Occipital lobe (tissue), 2 donors: Measurements from ENCODE around the gene DNHD1. TPM values are rescaled to one million over a fixed set of nuclear protein-coding genes. Genes with fewer than 3 reads are reported as not detected.

Experiments
- DNase-seq: peaks from one replicate; lab custom pipeline; 2025; lab: John Stamatoyannopoulos, UW
- total RNA-seq: library from RNA; depleted of rRNA; stranded (reverse); fragments of >200 nt; gene quantifications from one replicate; pipeline ENCODE4 v1.2.3, GENCODE V29; 2014

DNHD1 gene
- total RNA-seq, 1 donor from 2014 or later, result 3.4 TPM

- DNase-seq, result no peak
Measured at GRCh38 chr11:6559369-6559768, 62.3 kb downstream of the DNHD1 start.

GRCh38 chr11:6561288-6561687 lies 64.2 kb downstream of the DNHD1 start:
- DNase-seq, result no peak

- DNase-seq, result no peak
Measured at GRCh38 chr11:6563121-6563619, 66.1 kb downstream of the DNHD1 start.

- no peak for DNase-seq
Measured at GRCh38 chr11:6563667-6564066, 66.6 kb downstream of the DNHD1 start.

DNA sequence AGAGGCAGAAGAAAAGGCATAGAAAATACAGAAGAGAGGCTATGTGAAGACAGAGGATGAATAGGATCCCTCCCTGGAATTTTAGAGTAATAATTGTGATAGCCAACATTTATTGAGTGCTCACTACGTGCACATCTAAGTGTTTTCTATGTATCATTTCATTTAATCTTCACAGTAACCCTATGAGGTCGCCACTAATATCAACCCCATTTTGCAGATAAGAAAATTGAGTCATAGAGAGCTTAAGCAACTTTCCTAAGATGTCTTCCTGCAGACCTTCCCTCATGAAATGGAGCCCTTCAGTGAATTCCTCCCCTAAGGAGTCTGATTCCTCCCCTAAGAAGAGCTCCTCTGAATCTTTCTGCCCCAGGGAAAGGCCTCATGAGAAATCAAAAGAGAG lies 68.2 kb downstream of the DNHD1 start:
- DNase-seq, result no peak

- no peak for DNase-seq
Measured at GRCh38 chr11:6565988-6566703, 69.1 kb downstream of the DNHD1 start.

DNA sequence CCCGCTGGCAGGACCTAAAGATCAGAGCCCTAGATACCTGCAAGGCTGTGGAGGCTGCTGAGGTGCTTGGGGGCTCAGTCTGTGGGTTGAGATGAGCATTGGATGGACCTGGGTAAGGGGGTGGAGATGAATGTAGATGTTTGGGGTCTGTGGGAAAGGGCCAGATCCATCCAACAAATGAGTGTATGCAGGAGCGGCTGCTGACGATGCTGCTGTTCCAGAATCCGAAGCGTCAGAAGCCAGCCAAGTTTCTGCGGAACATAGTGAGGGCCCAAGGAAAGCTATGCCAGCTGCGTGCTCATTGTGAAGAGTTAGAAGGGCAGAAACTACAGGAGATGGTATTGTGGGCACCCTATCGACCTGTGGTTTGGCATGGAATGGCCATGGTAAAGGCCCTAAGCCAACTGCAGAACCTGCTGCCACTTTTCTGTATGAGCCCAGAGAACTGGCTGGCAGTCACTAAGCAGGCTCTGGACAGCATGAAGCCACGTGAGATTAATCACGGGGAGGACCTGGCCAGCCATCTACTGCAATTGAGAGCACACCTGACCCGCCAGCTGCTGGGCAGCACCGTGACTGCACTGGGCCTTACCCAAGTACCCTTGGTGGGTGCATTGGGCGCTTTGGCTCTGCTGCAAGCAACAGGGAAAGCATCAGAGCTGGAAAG lies 69.8 kb downstream of the DNHD1 start:
- DNase-seq, result no peak

- DNase-seq, result no peak
Measured at GRCh38 chr11:6567371-6567745, 70.3 kb downstream of the DNHD1 start.

DNA sequence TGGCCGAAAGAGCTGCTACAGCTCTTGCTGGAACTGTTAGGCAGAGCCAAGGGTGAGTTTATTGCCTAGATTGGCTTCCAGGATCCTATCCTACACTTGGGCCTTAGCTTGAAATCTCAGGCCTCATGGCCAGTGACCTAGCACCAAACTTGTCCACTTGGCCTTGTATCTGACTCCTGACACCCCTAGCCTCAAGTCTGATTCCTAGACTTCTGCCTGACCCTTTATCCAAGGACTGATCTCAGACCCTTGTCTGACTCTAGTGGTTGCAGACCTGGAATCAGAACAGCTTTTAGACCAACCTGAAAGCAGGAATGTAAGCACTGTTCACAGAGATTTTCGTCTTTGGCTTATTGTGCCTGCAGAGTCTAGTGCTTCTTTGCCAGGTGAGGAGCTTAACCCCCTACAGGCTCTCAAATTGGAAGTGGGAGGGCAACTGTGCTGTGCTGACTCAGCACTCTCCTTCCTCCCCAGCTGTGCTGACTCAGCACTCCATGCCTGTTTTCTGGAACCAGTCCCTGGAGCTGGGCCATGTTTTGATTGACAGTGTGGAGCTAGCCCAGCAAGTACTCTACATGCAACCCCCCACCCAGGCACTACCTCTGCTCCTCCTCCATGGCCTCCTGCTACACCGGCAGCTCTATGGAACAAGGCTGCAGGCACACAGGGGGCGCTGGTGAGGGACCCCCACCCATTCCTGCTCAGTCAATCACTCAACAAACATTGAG lies 71.3 kb downstream of the DNHD1 start:
- no peak for DNase-seq

DNA sequence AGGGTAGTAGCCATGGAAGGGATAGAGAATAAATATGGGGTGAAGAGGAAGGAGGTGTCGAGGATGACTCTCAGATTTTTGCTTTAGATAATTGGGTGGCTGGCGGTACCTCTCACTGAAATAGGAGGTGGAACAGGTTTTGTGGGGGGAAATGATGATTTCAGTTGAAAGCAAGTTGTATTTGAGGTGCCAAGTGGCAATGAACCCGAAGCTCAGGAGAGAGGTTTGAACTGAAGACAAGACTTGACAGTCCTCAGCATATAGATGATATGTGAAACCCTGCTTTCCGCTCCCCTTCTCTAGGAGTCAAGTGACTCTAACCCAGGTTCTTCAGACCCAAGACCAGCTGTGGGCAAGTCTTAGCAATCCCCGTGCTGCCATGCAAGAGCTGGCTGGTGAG lies 72.6 kb downstream of the DNHD1 start:
- no peak for DNase-seq

- DNase-seq, result no peak
Measured at GRCh38 chr11:6570691-6571427, 73.8 kb downstream of the DNHD1 start.

DNA sequence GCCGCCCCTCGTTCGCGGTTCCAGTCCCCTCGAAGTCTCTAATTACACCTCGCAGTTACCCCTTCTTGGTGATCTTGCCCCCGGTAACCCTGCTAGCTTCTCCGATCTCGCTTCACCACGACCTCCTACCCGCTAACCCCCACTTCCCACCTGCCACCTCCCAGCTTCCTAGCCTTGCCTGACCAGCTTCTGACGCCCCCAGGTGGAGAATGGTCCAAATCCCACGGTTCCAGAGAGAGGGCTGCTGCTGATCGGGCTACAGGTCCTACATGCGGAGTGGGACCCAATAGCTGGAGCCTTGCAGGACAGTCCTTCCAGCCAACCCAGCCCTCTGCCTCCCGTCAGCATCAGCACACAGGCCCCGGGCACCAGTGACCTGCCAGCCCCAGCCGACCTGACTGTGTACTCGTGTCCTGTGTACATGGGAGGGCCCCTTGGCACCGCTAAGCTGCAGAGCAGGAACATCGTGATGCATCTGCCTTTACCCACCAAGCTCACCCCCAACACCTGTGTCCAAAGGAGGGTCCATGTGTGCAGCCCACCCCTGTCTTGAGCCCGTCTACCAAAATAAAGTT lies 74.4 kb downstream of the DNHD1 start:
- DNase-seq, result no peak

GRCh38 chr11:6572215-6572614 lies 75.1 kb downstream of the DNHD1 start:
- no peak for DNase-seq

DNA sequence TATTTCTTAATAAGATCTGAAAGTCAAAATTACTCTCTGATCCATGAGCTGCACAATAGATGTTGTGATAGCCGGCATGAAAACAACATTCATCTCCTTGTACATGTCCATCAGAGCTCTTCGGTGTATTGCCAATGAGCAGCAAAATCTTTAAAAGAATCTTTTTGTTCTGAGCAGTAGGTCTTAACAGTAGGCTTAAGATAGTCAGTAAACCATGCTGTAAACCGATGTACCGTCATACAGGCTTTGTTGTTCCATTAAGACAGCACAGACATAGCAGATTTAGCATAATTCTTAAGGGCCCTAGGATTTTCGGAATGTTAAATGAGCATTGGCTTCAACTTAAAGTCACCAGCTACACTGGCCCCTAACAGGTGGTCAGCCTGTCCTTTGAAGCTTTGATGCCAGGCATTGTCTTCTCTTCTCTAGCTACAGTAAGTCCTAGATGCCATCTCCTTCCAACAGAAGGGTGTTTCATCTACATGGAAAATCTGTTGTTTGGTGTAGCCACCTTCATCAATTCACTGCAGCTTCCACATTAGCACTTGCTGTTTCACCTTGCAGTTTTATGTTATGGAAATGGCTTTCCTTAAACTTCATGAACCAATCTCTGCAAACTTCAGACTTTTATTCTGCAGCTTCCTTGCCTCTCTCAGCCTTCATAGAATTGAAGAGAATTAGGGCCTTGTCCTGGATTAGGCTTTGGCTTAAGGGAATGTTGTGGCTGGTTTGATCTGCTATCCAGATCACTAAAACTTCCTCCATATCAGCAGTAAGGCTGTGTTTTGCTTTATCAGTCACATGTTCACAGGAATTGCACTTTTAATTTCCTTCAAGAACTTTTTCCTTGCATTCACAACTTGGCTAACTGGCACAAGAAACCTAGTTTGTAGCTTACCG lies 78.0 kb downstream of the DNHD1 start:
- DNase-seq, result no peak

DNA sequence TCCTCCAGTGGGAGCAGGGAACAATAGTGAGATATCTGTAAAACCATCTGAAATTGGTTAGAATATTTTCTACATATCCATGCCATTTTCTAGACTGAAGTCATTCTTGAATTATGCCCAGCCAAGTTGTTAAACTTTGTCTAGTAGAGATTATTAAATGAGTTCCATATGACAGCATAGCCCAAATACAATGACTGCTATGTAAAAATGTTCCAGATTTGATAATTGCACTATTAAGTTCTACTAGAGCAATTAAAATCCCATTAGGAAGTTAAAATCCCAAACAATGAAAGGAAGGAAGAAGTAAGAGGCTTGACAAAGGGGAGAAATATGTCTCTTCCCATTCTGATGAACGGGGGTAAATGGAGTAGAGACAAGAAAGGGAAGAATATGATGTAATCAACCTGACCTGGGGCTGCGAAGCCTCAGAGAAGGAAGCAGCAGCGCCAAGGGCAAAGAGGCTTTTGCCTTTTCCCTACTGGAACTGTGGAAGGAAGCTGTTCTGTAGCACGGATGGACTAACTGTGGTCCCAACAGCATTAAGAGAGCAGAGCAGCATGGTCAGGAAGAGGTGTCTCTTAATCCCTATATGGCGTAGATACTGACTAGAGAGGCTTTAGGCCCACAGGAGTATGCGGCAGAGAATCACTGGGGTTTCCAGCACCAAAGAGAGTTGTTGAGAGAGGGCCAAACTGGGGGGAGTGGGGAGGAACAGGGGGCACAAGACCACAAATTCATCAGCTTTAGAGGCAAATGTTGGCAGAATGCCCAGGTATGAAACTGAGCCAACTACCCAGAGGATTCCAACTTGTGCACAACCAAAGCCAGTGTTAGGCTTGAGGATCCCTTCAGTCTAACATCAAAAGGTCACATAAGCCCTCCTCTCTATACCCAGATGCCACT lies 79.6 kb downstream of the DNHD1 start:
- DNase-seq, result peak; percentile 72

GRCh38 chr11:6578134-6578533 lies 81.1 kb downstream of the DNHD1 start:
- no peak for DNase-seq

GRCh38 chr11:6579681-6580080 lies 82.6 kb downstream of the DNHD1 start:
- DNase-seq, result no peak

GRCh38 chr11:6583584-6583983 lies 86.5 kb downstream of the DNHD1 start:
- DNase-seq, result no peak

DNA sequence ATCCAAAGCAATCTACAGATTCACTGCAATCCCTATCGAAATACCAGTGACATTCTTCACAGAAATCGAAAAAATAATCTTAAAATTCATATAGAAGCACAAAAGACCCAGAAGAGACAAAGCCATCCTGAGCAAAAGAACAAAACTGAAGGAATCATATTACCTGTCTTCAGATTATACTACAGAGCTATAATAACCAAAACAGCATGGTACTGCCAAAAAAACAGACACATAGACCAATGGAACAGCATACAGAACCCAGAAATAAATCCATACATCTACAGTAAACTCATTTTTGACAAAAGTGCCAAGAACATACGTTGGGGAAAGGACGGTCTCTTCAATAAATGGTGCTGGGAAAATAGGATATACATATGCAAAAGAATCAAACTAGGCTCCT lies 87.4 kb downstream of the DNHD1 start:
- DNase-seq, result no peak
